Stimulated activated CD8-positive, alpha-beta memory T cell treated with anti-CD3 and anti-CD28 coated beads, Interleukin-7, amount 100 ng/mL, for 4 hours (primary cell): ENCODE results near the gene EYS.
"Not testable (repeated sequence)": the region's sequence is repeated elsewhere in the genome, so short reads cannot be mapped to it uniquely, and the experiment has no call there.

ENCODE experiments used
- DNase-seq, 2 donors: peaks; one replicate each; pipeline ENCODE4 v3.0.0-alpha.2; 2020; ENCODE audit warnings: low read depth in 2 of 2

EYS gene

GRCh38 chr6:63793465-63794137 is 1913.4 kb downstream of the EYS start:
- DNase-seq = no peak

- no peak for DNase-seq
Measured at GRCh38 chr6:63792736-63793464, 1914.1 kb downstream of the EYS start.

- DNase-seq = no peak
Measured at GRCh38 chr6:63790334-63790733, 1916.7 kb downstream of the EYS start.

- no peak for DNase-seq
Measured at GRCh38 chr6:63789699-63790098, 1917.3 kb downstream of the EYS start.

- DNase-seq = no peak
Measured at GRCh38 chr6:63788569-63788968, 1918.5 kb downstream of the EYS start.

GRCh38 chr6:63787021-63787420 is 1920.0 kb downstream of the EYS start:
- no peak for DNase-seq

- DNase-seq = no peak
Measured at GRCh38 chr6:63785006-63785405, 1922.0 kb downstream of the EYS start.

GRCh38 chr6:63783096-63783495 is 1923.9 kb downstream of the EYS start:
- DNase-seq = no peak

GRCh38 chr6:63774961-63775360 is 1932.1 kb downstream of the EYS start:
- DNase-seq = no peak

GRCh38 chr6:63773200-63773599 is 1933.8 kb downstream of the EYS start:
- DNase-seq = no peak

GRCh38 chr6:63765828-63766227 is 1941.2 kb downstream of the EYS start:
- no peak for DNase-seq

- no peak for DNase-seq
Measured at GRCh38 chr6:63764318-63764916, 1942.6 kb downstream of the EYS start.

- DNase-seq = no peak
Measured at GRCh38 chr6:63760199-63760598, 1946.8 kb downstream of the EYS start.

GRCh38 chr6:63759605-63760105 is 1947.4 kb downstream of the EYS start:
- DNase-seq = no peak

- DNase-seq = no peak
Measured at GRCh38 chr6:63757826-63758225, 1949.2 kb downstream of the EYS start.

- not testable (repeated sequence) for DNase-seq
Measured at GRCh38 chr6:63757275-63757674, 1949.8 kb downstream of the EYS start.

GRCh38 chr6:63750400-63750799 is 1956.6 kb downstream of the EYS start:
- no peak for DNase-seq

- DNase-seq = no peak
Measured at GRCh38 chr6:63745784-63746183, 1961.2 kb downstream of the EYS start.

GRCh38 chr6:63744810-63745209 is 1962.2 kb downstream of the EYS start:
- no peak for DNase-seq

- DNase-seq = no peak
Measured at GRCh38 chr6:63743691-63744090, 1963.3 kb downstream of the EYS start.

GRCh38 chr6:63742060-63742459 is 1965.0 kb downstream of the EYS start:
- DNase-seq = no peak

GRCh38 chr6:63740709-63741108 is 1966.3 kb downstream of the EYS start:
- DNase-seq = no peak
